ENCODE results near the gene PAOX.
A peak's percentile ranks its signal among the peaks of the same experiment; 100 is the strongest.
"Not testable (repeated sequence)": the region's sequence is repeated elsewhere in the genome, so short reads cannot be mapped to it uniquely, and the experiment has no call there.

The PAOX gene

DNA sequence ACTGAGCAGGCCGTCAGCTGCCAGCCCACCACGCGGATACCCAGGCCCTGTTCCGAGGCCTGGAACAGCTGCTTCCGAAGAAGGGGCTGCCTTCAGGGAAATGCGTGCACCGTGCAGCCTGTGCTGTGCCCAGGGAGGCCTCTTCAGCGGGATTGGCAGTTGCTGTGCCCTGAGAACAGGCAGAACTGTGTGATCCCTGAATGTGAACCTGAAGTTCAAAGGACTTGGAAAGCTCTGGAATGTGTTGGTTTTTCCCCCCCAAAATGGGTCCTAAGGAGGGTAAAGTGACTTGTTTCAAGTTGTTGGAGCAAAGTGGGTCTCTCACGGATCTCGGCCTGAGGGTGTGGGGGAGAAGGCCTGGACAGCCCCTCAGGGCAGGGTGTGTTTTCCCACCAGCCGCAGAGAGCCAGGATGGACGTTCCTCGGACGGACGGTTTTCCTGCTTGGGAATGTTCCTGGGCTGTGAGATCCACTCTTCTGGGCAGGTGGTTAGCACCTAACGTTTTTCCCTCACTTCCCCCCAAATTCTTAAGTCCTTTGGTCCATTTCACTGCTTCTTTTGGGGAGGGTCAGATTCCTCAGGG lies 43.3 kb downstream of the PAOX start:
- DNase-seq (ENCODE audit: insufficient read length, low spot score) (no peak), FAIRE-seq (no peak)
- TF ChIP-seq, protein P1, sequence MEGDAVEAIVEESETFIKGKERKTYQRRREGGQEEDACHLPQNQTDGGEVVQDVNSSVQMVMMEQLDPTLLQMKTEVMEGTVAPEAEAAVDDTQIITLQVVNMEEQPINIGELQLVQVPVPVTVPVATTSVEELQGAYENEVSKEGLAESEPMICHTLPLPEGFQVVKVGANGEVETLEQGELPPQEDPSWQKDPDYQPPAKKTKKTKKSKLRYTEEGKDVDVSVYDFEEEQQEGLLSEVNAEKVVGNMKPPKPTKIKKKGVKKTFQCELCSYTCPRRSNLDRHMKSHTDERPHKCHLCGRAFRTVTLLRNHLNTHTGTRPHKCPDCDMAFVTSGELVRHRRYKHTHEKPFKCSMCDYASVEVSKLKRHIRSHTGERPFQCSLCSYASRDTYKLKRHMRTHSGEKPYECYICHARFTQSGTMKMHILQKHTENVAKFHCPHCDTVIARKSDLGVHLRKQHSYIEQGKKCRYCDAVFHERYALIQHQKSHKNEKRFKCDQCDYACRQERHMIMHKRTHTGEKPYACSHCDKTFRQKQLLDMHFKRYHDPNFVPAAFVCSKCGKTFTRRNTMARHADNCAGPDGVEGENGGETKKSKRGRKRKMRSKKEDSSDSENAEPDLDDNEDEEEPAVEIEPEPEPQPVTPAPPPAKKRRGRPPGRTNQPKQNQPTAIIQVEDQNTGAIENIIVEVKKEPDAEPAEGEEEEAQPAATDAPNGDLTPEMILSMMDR (IDR thresholded peaks at IDR 0.05; ENCODE audit: insufficient read depth, missing control alignments), result no peak

DNA sequence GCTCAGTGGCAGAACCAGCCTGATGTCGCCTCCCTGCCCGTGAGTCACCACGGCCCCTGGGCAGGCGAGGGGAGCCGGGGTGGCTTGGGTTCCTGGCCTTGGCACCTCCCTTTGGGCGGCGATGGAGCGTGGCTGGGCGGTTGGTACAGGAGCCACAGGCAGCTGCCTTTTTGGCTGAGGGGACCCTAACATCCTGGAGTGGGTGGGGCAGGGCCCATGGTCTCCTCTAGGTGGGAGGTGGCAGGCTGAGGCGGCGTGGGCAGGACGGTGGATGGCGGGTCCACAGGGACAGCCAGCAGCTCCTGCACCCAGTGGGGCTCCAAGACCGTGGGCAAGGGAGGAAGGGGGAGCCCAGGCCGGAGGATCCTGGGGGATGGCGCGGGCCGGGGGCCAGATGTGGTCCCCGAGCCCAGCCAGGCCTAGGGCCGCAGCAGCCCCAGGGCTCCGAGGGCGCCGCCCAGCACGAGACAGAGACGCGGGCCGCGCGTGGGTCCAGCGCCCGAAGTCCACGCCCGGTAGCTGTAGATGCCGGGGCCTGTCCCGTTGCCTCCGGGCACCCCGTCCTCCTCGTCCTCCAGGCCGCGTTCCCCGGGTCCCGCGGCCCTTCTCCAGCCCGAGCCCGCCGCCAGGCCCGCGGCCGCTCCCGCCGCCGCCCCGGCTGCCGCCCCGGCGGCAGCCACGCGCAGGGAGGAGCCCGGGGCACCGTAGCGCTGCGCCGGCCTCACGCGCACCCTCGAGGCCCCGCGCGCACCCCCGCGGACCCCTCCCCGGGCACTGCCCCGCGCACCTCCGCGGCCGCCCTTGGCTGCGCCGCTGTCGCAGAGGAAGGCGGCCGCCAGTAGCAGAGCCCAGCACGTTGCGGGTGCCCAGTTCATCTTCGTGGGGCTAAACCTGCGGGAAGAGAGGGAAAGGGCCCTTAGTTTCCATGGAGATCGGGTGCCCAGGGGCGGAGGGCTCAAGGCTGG lies 44.0 kb downstream of the PAOX start:
- FAIRE-seq, result no peak
- DNase-seq (ENCODE audit: insufficient read length, low spot score), result no peak

DNA sequence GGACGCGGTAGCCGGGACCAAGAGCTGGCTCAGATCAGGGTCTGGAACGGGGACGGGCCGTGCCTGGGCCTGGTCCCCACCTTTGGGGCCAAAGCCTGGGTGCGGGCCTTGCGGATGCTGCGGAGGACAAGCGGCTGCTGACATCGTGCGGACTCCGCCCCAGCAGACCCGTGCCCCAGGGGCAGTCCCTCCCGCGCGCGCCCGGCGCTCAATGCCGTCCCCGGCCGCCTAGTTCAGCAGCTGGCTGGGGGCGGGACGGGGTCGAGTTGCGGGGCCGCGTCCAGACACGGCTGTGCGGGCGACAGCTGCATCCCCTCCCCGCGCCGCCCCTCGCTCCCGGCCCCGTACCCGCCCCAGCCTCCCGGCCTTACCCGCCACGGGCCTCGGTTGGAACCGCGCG lies 45.0 kb downstream of the PAOX start:
- not testable (repeated sequence) for DNase-seq (ENCODE audit: insufficient read length, low spot score); FAIRE-seq

More for the DNA sequence above, 44.0 kb downstream of the PAOX start:
- TF ChIP-seq, protein P1 (IDR thresholded peaks at IDR 0.05; ENCODE audit: insufficient read depth, missing control alignments), result no peak

DNA sequence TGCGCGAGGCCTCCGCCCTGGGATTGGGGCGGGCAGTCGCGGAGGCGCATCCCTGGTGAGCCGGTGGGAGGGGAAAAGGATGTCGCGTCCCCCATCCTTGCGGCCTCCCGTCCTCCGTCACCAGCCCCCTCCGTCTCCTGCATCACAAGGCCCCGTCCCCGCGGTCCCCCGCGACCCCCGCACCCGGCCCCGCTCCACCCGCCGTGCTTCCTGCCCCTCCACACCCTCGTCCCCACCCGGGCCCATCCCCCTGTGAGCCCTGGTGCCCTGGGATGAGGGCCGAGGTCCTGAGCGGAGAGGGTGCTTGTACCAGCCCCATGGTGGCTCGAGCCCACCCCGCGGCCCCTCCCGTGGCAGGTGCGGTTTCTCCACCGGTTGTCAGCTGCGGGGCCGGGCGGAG lies 45.5 kb downstream of the PAOX start, which contains the start of gene SPRN:
Gene SPRN, minus strand, starts transcription at position 25 of the 400 bp plus-strand sequence. CDS start 944 bp downstream, outside the sequence.
- FAIRE-seq; DNase-seq (ENCODE audit: insufficient read length, low spot score): not testable (repeated sequence)

DNA sequence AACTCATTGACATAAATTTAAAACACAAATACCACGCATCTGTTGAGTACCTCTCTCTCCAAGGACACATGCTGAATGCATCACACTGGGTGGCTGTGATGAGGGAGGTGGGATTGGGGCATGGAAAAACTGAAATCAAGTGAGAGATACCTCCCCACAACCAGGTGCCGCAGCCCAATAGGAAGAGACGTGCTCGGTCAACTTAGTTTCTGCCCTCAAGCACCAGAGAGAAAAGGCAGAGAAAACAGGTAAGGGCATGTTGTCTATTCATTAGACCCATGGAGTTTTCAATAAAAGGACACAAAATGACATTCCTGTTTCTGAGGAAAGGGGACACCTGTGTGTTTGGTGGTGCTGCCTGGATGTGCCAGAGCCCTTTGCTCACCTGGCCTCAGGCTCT lies 50.5 kb downstream of the PAOX start:
- not testable (repeated sequence) for DNase-seq (ENCODE audit: insufficient read length, low spot score); FAIRE-seq

DNA sequence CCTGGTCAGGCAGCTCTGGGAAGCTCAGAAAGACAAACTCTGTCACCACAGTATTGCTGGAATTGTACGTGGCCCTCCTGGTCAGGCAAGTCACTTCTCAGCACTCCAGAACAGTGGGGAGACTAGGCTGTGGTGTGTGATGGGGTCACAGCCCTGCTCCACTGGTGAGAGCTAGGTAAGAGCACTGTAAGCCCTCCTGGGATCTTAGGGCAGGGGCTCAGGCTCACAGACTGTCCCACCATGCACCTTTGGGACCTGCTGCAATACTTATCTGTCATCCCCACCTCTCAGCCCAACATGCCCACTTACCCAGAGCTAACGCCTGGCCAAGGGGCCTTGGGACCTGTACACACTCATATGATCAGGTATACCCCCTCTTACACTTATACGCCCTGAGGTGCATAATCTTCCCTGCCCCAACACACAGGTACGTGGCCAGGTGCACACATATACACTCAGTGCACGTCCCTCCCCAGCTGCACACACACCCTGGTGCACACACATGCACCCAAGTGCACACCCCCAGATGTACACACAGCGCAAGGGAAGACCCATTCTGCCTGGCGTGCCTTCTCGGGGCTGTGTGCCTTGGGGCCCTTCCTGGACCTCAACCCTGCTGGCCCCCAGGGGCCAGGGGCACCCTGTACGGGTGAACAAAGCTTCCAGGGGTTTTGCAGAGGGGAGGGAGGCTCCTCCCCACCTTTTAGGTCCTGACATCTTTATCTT lies 53.0 kb downstream of the PAOX start:
- DNase-seq (ENCODE audit: insufficient read length, low spot score); FAIRE-seq: not testable (repeated sequence)

DNA sequence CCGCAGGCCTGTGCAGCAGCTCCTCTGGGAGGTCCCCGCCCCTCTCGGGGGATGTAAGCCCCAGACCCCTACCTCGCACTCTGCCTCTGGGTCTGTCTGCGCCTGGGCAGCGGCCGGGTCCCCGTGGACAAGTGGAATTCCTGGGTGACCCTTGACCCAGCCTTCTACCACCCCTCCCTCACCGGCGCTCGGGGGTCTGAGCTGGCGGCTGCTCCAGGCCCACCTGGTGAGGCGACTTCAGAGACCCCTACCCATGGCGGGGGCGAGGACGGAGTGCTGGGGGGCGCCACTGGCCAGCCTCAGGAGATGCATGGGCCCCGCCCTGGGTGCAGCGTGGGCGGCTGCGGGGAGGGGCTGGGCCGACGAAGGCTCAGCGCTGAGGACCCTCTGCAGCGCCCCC lies 53.7 kb downstream of the PAOX start:
- not testable (repeated sequence) for DNase-seq (ENCODE audit: insufficient read length, low spot score); FAIRE-seq

DNA sequence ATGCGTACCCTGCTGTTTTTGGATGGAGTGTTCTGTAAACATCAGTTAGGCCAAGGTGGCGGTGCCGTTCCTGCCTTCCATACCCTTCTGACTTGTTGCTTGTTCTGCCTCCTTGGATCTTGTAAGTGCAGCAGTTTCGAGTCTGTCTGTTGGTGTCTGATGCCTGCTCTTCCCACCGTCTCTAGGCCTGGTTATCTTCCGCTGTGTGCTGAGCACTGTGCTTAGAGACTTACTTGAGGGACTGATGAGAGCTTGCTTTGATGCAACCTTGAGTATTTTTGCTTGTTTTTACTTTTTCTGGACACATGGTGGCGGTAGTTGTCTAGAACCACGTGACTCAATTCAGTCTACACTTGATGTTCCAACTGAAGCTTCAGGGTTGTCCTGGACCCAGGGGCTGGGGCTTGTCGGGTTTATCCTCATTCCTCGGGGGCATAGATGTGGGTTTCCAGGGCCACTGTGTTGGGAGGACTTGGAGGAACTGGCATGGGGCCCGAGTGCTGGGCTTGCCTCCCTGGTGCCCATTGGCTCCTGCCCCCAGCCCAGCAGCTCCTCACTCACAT lies 59.7 kb downstream of the PAOX start:
- TF ChIP-seq, protein P1 (IDR thresholded peaks at IDR 0.05; ENCODE audit: insufficient read depth, missing control alignments), result peak; percentile 33
- no peak for DNase-seq (ENCODE audit: insufficient read length, low spot score)
- no peak for FAIRE-seq

DNA sequence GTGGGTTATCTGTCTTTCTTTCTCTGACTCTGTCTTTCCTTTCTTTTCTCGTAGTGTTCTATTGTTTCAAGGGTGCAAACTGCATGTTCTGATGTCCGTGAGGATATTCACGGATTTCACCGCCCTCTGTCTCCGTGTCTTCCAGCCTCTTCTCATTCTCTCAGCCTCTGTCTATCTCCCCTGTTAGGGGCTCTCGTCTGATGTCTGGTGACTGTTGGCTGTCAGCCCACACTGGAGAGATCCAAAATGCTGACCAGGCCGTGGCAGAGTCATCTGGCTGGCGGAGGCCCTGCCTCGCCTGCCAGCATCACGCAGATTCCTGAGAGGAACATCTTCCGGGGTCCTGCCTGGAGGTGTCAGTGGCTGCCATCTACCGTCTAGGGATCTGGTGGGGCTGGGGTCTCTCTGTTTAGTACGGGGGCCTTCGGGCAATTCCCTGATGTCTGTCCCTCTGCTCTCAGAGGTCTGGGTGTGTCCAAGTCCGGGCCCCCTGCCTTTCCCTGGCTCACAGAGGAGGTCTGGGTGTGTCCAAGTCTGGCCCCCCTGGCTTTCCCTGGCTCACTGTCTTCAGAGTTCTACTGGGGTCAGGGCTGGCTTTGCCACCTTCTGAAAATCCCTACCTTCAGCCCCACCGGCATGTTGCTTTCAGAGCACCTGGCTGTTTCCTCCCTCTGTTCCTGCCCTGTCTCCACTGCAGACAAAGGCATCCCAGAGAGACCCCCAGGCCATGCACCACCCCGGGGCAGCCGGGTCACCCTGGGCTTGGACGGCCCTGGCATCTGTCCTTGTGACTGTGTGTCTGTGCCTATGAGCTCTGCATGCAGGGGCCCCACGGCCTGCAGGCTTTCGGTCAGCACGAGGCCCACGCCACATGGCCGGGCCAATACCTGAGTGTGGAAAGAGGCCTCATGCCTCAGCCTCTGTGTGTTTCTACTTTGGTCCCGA lies 60.7 kb downstream of the PAOX start:
- TF ChIP-seq, protein P1 (IDR thresholded peaks at IDR 0.05; ENCODE audit: insufficient read depth, missing control alignments), result no peak
- DNase-seq (ENCODE audit: insufficient read length, low spot score), result no peak
- FAIRE-seq, result no peak

Measured in D721Med (cell line).